Esophagus (tissue), 2 donors: ENCODE results near the gene PCLO. TPM values are rescaled to one million over a fixed set of nuclear protein-coding genes. Genes with fewer than 3 reads are reported as not detected.

Experiments used
- H3K27ac ChIP-seq, 2 donors: one replicate each; pipeline ENCODE4 v1.5.1; 2013; ENCODE audit warnings: low read depth in 2 of 2, mild to moderate bottlenecking in 2 of 2, inconsistent platforms in 1 of 2, low read length in 1 of 2, moderate library complexity in 1 of 2
- H3K27me3 ChIP-seq, 2 donors: one replicate each; pipeline ENCODE4 v1.6.1; 2013; ENCODE audit warnings: low read length in 2 of 2, control low read depth in 1 of 2, mild to moderate bottlenecking in 1 of 2; ENCODE audit not compliant: insufficient read depth in 2 of 2, control insufficient read depth in 1 of 2
- H3K36me3 ChIP-seq, 2 donors: one replicate each; pipeline ENCODE4 v1.6.1; 2013; ENCODE audit warnings: low read length in 1 of 2; ENCODE audit not compliant: control insufficient read depth in 2 of 2, insufficient read depth in 2 of 2
- H3K4me1 ChIP-seq, 2 donors: one replicate each; pipeline ENCODE4 v1.6.1; 2013; ENCODE audit warnings: low read length in 1 of 2; ENCODE audit not compliant: control insufficient read depth in 2 of 2, insufficient read depth in 2 of 2
- H3K4me3 ChIP-seq, 2 donors: one replicate each; pipeline ENCODE4 v1.5.1; 2013; ENCODE audit warnings: low read length in 2 of 2, mild to moderate bottlenecking in 2 of 2, low read depth in 1 of 2, moderate library complexity in 1 of 2
- H3K9me3 ChIP-seq, 2 donors: one replicate each; pipeline ENCODE4 v1.6.1; 2013; ENCODE audit warnings: mild to moderate bottlenecking in 2 of 2, low read depth in 1 of 2, low read length in 1 of 2, moderate library complexity in 1 of 2; ENCODE audit not compliant: control insufficient read depth in 2 of 2, insufficient read depth in 1 of 2
- WGBS, 2 donors: extraction: QIAGEN DNeasy Blood & Tissue Kit; methylation state at CpG; one replicate each; pipeline ENCODE4 v1.1.7; 2013; 5-methylcytosine and 5-hydroxymethylcytosine counted together
- polyA plus RNA-seq, 2 donors: library from polyadenylated mRNA; stranded (reverse); fragments of 200-250 nt; gene quantifications; one replicate each; pipeline ENCODE4 v1.2.3, GENCODE V29; 2013
- donor health status: healthy with polysubstance abuse.
- donor health status: Bipolar disorder and iron deficiency.

The PCLO gene
- polyA plus RNA-seq, 2 donors: 1.5 to 1.6 TPM

DNA sequence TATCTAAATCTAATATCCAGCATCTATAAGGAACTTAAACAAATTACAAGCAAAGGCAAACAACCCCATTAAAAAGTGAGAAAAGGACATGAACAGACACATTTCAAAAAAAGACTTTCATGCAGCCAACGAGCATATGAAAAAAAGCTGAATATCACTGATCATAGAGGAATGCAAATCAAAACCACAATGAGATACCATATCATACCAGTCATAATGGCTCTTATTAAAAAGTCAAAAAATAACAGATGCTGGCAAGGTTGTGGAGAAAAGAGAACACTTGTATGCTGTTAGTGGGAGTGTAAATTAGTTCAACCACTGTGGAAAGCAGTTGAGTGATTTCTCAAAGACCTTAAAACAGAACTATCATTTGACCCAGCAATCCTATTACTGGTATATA lies 384.7 kb downstream of the PCLO start:
- no peaks in the 10 kb centered on the region for H3K36me3 ChIP-seq
- H3K27ac ChIP-seq: no peak overlapping the region
- no peak overlapping the region for H3K4me3 ChIP-seq
- H3K4me1 ChIP-seq: no peaks in the 10 kb centered on the region
- H3K27me3 ChIP-seq: no peaks in the 10 kb centered on the region
- WGBS, 2 donors: 39 to 41% methylated on average over 1 of the region's 1 CpG
- H3K9me3 ChIP-seq: no peaks in the 10 kb centered on the region

DNA sequence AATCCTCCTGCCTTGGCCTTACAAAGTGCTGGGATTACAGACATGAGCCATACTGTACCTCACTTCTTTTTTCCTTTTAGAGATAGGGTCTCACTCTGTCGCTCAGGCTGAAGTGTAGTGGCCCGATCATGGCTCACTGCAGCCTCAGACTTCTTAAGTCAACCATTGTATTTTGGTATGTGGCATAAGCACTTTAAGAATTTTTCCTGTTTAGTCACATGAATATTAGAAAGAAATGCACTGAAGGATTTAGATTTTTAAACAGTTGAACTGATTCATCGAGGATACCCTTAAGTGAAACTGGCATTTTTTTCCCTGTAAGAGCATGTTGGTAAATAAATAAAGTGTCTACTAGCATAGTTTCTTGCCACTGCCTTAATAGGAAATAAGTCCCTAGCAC lies 399.8 kb downstream of the PCLO start:
- WGBS, 2 donors: 86 to 88% methylated on average over 3 of the region's 3 CpGs
- Histone ChIP-seq H3K36me3 (no peaks in the 10 kb centered on the region), H3K4me3 (no peak overlapping the region), H3K9me3 (no peaks in the 10 kb centered on the region), H3K27me3 (no peaks in the 10 kb centered on the region), H3K4me1 (no peaks in the 10 kb centered on the region), H3K27ac (no peak overlapping the region)

DNA sequence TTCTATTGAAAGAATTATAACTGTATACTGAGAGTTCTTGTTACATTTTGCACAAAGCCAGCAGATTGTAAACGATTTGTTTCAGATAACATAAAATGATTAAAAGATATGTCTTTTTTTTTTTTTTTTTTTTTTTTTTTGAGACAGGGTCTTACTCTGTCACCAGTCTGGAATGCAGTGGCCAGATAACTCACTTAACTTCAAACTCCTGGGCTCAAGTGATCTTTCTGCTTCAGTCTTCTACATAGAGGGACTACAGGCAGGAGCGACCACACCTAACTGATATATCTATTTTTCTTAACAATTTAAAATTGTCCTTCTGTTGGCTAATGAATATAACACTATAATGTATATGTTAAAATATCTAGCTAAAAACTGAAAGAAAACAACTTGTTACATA lies 401.9 kb downstream of the PCLO start:
- Histone ChIP-seq H3K9me3 (no peaks in the 10 kb centered on the region), H3K4me3 (no peak overlapping the region), H3K4me1 (no peaks in the 10 kb centered on the region), H3K36me3 (no peaks in the 10 kb centered on the region), H3K27me3 (no peaks in the 10 kb centered on the region), H3K27ac (no peak overlapping the region)
- WGBS, 2 donors: 60 to 61% methylated on average over 2 of the region's 2 CpGs

DNA sequence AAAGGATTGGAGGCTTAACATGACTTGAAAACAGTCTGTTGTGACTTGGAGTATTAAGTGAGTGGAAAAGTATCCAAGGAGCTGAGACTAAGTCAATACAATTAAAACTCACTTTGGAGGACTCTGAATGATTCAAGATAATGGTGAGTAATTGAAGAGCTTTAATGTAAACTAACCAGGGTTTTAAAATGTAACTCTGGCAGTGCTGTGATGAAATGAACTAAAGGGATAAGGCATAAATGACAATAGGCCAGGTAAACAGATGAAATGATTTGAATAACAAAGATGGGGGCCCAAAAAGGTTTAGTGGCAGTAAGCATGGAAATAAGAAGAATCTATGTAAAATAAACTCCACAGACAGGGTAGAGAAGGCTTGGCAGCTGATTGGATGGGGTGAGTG lies 402.6 kb downstream of the PCLO start:
- no peaks in the 10 kb centered on the region for H3K9me3 ChIP-seq
- H3K4me1 ChIP-seq: no peaks in the 10 kb centered on the region
- H3K36me3 ChIP-seq: no peaks in the 10 kb centered on the region
- H3K27ac ChIP-seq: no peak overlapping the region
- no peaks in the 10 kb centered on the region for H3K27me3 ChIP-seq
- no peak overlapping the region for H3K4me3 ChIP-seq

DNA sequence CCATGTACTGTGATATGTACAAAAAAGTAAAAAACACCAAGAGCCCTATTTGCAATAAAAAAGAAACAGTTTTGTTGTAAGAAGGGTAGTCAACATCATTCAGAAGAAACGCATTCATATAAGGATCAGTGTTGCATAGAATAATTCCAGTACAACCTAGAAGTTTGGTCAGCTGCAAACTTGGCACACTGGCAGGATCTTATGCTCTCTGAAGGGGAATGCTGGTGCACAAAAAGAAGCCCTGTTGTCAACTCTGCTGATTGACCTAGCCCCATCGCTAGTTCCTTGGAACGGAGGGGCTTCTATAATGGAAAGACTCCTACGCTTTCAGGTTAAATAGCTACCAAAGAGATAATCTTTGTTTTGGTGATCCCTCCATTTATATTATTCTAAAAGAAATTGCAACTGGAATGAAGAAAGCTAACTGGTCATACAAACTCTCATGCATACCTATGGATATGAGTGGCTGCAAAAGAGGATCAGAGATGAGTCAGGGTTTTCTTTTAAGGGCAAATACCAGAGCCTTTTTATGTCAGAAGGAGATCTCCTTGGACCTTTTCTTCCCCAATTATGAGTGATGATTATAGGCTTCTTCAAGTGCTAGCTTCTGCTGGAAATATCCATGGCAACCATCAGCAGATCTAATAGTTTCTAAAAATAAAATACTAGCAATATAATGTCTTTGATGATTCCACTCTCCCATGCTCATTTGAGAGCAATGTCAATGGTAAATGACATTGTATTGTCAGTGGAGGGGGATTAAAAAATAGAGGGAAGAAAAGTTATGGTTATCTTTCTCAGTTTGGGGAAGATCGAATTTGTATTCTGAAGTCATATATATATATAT lies 406.8 kb downstream of the PCLO start:
- H3K4me1 ChIP-seq: no peaks in the 10 kb centered on the region
- H3K4me3 ChIP-seq: no peak overlapping the region
- WGBS, 2 donors: 90% methylated on average over 5 of the region's 5 CpGs
- H3K27ac ChIP-seq: no peak overlapping the region
- H3K27me3 ChIP-seq: no peaks in the 10 kb centered on the region
- no peaks in the 10 kb centered on the region for H3K36me3 ChIP-seq
- no peaks in the 10 kb centered on the region for H3K9me3 ChIP-seq

DNA sequence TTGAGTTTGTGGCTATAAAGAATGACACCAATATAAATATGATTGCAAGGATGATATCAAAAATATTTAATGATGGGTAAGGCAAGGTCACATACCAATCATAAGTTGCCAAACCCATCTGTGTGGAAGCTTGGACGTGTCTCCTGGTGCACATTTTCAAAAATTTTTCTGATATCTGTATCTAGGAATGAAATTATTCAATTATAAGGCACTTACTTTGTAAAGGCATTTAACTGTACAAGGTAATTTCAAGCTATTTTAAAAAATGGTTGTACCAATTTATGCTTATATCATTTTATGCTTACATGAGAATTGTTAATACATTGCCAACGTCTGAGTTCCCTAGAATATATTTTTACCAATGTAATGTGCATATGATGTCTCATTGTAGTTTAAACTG lies 412.7 kb downstream of the PCLO start:
- Histone ChIP-seq H3K27me3 (no peaks in the 10 kb centered on the region), H3K9me3 (no peaks in the 10 kb centered on the region), H3K4me1 (no peaks in the 10 kb centered on the region), H3K4me3 (no peak overlapping the region), H3K36me3 (no peaks in the 10 kb centered on the region), H3K27ac (no peak overlapping the region)
- 61 to 63% methylated on average over 2 of the region's 2 CpGs for WGBS, 2 donors

DNA sequence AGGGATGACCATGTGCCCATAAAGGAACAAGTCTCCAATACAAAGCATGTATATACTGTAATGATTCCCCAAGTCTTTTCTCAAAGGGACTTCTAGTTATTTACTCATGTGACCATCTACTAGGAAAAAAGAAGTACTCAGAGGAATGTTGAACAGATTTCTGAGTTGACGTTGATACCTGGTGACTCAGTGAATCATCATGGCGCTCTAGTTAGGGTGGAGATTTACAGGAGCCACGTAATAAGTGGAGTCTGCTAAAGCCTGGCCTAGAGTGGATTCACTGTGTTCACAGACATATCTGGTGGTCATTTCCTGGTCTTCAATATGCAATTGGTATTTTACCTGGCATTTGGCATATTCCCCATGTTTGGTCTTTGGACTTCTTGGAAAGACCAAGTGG lies 416.9 kb downstream of the PCLO start:
- H3K36me3 ChIP-seq: no peaks in the 10 kb centered on the region
- WGBS, 2 donors: 69 to 82% methylated on average over 3 of the region's 3 CpGs

DNA sequence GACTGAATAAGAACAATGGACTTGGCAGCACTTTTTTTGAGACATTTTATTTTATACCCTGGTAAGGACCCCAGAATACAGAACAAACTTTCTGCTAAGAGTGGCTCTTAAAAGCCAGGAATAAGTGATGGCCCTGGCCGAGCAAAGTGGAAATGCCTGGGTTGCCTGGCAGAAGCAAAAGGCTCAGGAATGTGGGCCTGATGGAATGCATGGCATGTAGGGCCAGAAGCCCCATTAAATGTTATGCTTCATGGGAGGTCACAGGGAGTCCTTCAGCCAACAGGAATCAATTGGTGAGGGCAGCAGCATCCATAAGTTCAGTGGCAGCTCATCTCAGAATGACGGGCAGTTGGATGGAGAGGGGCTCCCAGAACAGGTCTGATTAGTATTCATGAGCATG lies 417.6 kb downstream of the PCLO start:
- no peak overlapping the region for H3K4me3 ChIP-seq
- no peak overlapping the region for H3K27ac ChIP-seq
- no peaks in the 10 kb centered on the region for H3K4me1 ChIP-seq
- 56 to 59% methylated on average over 2 of the region's 2 CpGs for WGBS, 2 donors
- H3K9me3 ChIP-seq: no peaks in the 10 kb centered on the region
- no peaks in the 10 kb centered on the region for H3K27me3 ChIP-seq
- no peaks in the 10 kb centered on the region for H3K36me3 ChIP-seq

More for the DNA sequence above, 416.9 kb downstream of the PCLO start:
- H3K4me3 ChIP-seq: no peak overlapping the region
- no peak overlapping the region for H3K27ac ChIP-seq
- H3K27me3 ChIP-seq: no peaks in the 10 kb centered on the region
- no peaks in the 10 kb centered on the region for H3K4me1 ChIP-seq
- no peaks in the 10 kb centered on the region for H3K9me3 ChIP-seq

DNA sequence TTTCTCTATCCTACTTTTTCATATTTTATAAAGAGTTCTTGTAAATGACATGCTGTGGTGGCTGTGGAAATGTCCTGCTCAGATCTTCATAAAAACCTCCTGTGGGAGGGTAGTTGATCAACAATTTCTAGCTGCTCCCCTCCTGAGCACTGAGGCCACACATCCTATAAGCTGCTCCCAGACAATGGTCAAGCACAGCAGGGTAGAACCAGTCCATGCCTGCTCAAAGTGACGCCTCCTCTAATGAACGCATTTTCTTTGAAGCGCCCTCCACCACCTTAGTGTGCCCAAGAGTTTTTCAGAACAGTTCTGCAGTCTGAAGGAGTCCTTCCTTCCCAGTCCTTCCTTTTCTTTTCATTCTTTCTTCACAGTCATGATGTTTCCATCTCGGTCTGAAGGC lies 420.5 kb downstream of the PCLO start:
- Histone ChIP-seq H3K4me1 (no peaks in the 10 kb centered on the region), H3K27me3 (no peaks in the 10 kb centered on the region), H3K4me3 (no peak overlapping the region), H3K27ac (no peak overlapping the region), H3K9me3 (no peaks in the 10 kb centered on the region), H3K36me3 (no peaks in the 10 kb centered on the region)
- 87 to 88% methylated on average over 4 of the region's 4 CpGs for WGBS, 2 donors

DNA sequence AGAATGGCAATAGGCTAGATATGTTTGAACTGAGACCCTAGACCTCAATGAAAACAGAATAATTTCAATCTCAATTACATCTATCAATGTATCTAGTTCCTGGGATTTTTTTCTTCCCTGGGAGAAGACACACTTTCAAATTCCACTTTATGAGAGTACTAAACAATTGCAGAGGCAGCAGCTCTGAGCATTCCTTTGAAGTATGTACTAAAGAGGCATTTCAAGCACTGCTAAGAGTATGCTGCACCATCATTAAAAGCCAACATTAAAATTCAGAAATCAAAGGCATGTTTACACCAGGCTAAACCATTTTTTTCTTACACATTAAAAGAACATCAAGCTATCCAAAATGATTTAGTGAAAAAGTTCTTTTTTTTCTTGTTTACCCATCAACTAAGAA lies 421.2 kb downstream of the PCLO start:
- no peaks in the 10 kb centered on the region for H3K4me1 ChIP-seq
- H3K4me3 ChIP-seq: no peak overlapping the region
- H3K27ac ChIP-seq: no peak overlapping the region
- H3K27me3 ChIP-seq: no peaks in the 10 kb centered on the region
- no peaks in the 10 kb centered on the region for H3K36me3 ChIP-seq
- no peaks in the 10 kb centered on the region for H3K9me3 ChIP-seq
